Spleen (tissue), 7 donors: Measurements from ENCODE around the gene KIAA1549.

Source experiments
- POLR2A ChIP-seq, 3 donors: fragments of 450-650 bp; IDR thresholded peaks; one replicate each; pipeline ENCODE4 v1.5.1; 2017; ENCODE audit warnings: antibody characterized with exemption in 3 of 3, mild to moderate bottlenecking in 1 of 3
- POLR2AphosphoS5 ChIP-seq, 3 donors: sonication (generic); formaldehyde crosslinking; IDR thresholded peaks; one replicate each; pipeline ENCODE4 v1.5.1; 2017; ENCODE audit warnings: antibody characterized with exemption in 3 of 3
- TF ChIP-seq, protein P1 (sequence below), 11 experiments: fragments of 200-600 bp in 7 of 11; fragments of 450-650 bp in 4 of 11; sonication (generic) in 4 of 11; IDR thresholded peaks in 8 of 11; conservative IDR thresholded peaks in 3 of 11; 1 replicate in 7 of 11; 2 replicates in 4 of 11; pipeline versions ENCODE4 v1.4.0 to v1.8.0; 2016 to 2021; ENCODE audit warnings: antibody characterized with exemption in 11 of 11, inconsistent platforms in 4 of 11, mild to moderate bottlenecking in 1 of 11
- donor health status: DM: no; HTN: no; CAD: no; lungs with moderate emphysema.
- donor health status: DM: no; HTN: no; CAD: no.
- donor health status: DM: no; HTN: no; CAD: no.

DNA sequence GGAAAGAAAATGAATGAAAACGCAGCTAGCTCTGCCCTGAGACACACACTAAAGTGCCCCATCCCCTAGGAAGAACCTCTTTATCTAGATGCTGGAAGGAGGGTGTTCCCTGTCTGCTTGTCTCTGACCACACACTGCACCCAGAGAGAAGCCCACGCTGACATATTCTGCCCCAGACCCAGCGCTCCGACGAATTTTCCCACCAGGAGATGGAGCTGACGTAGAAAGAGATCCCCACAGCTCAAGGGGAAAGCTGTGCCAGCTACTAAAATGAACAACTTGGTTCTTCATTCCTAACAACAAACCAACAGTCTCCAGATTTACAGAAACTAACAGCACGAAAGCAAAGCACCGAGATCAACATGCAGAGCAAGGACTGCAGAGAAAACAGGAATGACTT is 73.3 kb downstream of the KIAA1549 start:
- TF ChIP-seq, protein P1, sequence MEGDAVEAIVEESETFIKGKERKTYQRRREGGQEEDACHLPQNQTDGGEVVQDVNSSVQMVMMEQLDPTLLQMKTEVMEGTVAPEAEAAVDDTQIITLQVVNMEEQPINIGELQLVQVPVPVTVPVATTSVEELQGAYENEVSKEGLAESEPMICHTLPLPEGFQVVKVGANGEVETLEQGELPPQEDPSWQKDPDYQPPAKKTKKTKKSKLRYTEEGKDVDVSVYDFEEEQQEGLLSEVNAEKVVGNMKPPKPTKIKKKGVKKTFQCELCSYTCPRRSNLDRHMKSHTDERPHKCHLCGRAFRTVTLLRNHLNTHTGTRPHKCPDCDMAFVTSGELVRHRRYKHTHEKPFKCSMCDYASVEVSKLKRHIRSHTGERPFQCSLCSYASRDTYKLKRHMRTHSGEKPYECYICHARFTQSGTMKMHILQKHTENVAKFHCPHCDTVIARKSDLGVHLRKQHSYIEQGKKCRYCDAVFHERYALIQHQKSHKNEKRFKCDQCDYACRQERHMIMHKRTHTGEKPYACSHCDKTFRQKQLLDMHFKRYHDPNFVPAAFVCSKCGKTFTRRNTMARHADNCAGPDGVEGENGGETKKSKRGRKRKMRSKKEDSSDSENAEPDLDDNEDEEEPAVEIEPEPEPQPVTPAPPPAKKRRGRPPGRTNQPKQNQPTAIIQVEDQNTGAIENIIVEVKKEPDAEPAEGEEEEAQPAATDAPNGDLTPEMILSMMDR (IDR thresholded peaks at IDR 0.05 in 8 of 11, conservative IDR thresholded peaks at IDR 0.05 in 3 of 11): no peak
- no peak for TF ChIP-seq POLR2AphosphoS5 (IDR thresholded peaks at IDR 0.05)
- no peak for TF ChIP-seq POLR2A (IDR thresholded peaks at IDR 0.05)
